GM18867 (cell line): ENCODE results near the gene UGT1A7.

Source experiments
- ATAC-seq: cut with Tn5 transposase; IDR thresholded peaks from one replicate; pipeline ENCODE4 v1.9.1; 2021; ENCODE audit warnings: mild to moderate bottlenecking, moderate library complexity; ENCODE audit not compliant: unreplicated experiment

UGT1A7 gene

GRCh38 chr2:233814056-233814835, 132.5 kb downstream of the UGT1A7 start:
- ATAC-seq, result no peak

- no peak for ATAC-seq
These were observed 134.2 kb downstream of the UGT1A7 start for GRCh38 chr2:233815861-233816260.

GRCh38 chr2:233816334-233816733, 134.6 kb downstream of the UGT1A7 start:
- no peak for ATAC-seq

- no peak for ATAC-seq
These were observed 135.1 kb downstream of the UGT1A7 start for GRCh38 chr2:233816771-233817170.

- ATAC-seq, result no peak
These were observed 135.7 kb downstream of the UGT1A7 start for GRCh38 chr2:233817361-233817911.

GRCh38 chr2:233817995-233818638, 136.4 kb downstream of the UGT1A7 start:
- ATAC-seq, result no peak

GRCh38 chr2:233818639-233819621, 137.2 kb downstream of the UGT1A7 start:
- ATAC-seq, result no peak

- no peak for ATAC-seq
These were observed 138.4 kb downstream of the UGT1A7 start for GRCh38 chr2:233819884-233820773.

GRCh38 chr2:233820774-233821105, 139.0 kb downstream of the UGT1A7 start:
- no peak for ATAC-seq

- no peak for ATAC-seq
These were observed 139.5 kb downstream of the UGT1A7 start for GRCh38 chr2:233821196-233821595.

- ATAC-seq, result no peak
These were observed 140.0 kb downstream of the UGT1A7 start for GRCh38 chr2:233821709-233822100.

- no peak for ATAC-seq
These were observed 140.5 kb downstream of the UGT1A7 start for GRCh38 chr2:233822101-233822771.
